Posterior cingulate gyrus (tissue), 11 donors: ENCODE results near the gene NIPAL3.
"Not testable (repeated sequence)": the region's sequence is repeated elsewhere in the genome, so short reads cannot be mapped to it uniquely, and the experiment has no call there.

Source experiments
- DNase-seq, 10 donors: peaks; one replicate each; pipeline versions ENCODE4 v3.0.0 to v3.0.0-alpha.2; 2020 to 2021; ENCODE audit warnings: mixed read lengths in 3 of 10
- intact Hi-C: fragments of 100-400 bp; cut with DNase I; formaldehyde crosslinking; loops from one replicate; pipeline ENCODE4 v1.15.1; 2023

Gene NIPAL3

DNA sequence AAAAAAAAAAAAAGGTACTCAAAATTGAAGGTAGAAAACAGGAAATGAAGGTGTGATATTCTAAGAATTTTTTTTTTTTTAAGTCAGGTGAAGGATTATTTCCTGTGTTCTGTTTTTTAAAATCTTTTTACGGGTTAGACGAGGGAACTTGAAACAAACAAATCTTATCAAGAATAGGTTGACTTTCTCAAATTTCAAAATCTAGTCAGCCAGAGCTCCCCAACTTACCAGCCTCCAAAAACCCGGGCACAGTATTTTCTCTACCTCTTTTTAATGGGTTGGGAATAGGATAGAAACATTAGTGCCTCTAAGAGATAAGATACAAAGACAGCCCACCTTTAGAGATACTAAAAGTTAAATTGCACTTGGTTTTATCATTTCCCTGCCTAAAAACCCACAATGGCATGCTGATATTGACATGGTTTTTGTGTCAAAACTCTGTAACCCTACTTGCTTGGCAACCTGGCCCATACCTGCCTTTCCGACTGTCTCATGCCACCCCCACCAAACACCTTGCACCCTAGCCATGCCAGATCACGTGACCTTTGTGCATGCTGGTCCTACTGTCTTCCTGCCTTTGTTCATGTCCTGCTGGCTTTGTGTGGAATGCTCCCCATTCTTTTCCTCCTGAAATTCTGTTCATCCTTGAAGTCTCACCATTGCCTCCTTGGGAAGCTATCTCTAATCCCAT, 91.2 kb downstream of the NIPAL3 start:
- intact Hi-C loops: loop anchor here (10.0 kb wide), 1 partner anchor 92 kb away; the partner anchor contains the start of genes NIPAL3 and STPG1
- DNase-seq: no peak

GRCh38 chr1:24507405-24507804, 91.8 kb downstream of the NIPAL3 start:
- intact Hi-C loops: loop anchor here (10.0 kb wide), 1 partner anchor 93 kb away; the partner anchor contains the start of genes NIPAL3 and STPG1
- no peak for DNase-seq

GRCh38 chr1:24508911-24509310, 93.3 kb downstream of the NIPAL3 start:
- DNase-seq: no peak
- intact Hi-C loops: loop anchor here (10.0 kb wide), 1 partner anchor 94 kb away; the partner anchor contains the start of genes NIPAL3 and STPG1

DNA sequence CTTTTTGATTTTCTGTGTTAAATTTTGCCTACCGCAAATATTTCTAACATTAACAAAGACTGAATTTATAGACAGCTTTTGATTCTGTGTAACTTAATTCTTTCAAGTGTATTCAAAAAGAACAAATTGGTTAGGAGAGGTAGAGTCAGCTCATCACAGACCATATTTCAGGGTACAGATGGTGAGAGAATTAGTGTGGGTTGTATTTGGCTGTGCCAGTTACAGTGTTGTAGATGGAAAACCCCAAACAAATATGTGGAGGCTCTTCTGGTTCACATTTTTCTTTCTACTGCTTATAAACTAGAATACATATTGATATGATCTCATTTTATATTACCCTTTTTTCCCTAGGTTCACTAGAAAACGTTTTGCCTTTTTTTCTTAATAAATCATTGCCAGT, 98.1 kb downstream of the NIPAL3 start:
- intact Hi-C loops: no loop called here
- no peak for DNase-seq

- DNase-seq: no peak
- intact Hi-C loops: no loop called here
These were observed 99.3 kb downstream of the NIPAL3 start for GRCh38 chr1:24514946-24515345.

- DNase-seq: peak in 3 of 10 donors; percentile 33 to 84 (median 74)
- intact Hi-C loops: not testable (repeated sequence)
These were observed 100.1 kb downstream of the NIPAL3 start for GRCh38 chr1:24515671-24516209.

DNA sequence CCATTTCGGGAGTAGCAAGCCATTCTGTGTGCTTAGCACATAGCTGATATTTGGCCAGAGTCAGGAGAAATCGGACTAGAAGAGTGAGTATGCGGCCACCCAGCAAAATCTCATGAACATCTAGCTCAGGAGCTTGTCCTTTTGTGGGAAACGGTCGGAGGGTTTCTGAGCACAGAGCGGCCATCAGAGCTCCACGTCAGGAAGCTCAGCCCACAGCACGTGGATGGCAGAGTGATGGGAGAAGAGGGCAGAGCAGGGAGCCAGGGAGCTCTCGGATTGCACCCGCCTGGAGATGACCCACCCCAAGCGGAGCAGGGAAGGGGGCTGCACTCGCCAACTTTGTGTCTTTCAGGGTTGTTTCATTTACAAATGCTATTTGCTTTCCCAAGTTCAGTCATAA, 100.9 kb downstream of the NIPAL3 start:
- DNase-seq: no peak
- intact Hi-C loops: no loop called here

DNA sequence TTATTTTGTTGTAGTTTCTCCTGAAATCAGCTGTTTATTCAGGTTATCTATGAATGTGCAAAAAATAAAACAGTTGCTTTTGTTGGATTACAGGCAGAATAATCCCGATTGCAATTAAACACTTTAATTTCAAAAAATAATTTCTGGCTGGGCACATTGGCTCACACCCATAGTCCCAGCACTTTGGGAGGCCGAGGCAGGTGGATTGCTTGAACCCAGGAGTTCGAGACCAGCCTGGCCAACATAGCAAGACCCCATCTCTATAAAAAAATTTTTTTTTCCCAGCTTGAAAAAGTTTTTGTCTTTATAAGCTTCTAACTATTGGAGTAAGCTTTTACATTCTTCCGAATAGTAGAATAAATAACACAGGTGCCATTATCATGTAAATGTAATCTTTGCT, 102.3 kb downstream of the NIPAL3 start:
- intact Hi-C loops: no loop called here
- no peak for DNase-seq

DNA sequence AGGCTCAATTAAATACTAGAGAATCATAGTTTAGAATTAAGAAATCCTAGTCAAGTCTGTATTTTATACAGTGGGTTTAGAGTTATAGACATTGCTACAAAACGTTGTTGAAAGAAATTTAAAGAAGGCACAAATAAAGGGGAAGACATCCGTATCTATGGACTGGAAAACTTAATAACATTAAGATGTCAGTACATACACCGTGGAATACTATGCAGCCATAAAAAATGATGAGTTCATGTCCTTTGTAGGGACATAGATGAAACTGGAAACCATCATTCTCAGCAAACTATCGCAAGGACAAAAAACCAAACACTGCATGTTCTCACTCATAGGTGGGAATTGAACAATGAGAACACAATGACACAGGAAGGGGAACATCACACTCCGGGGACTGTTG, 104.7 kb downstream of the NIPAL3 start:
- intact Hi-C loops, DNase-seq: not testable (repeated sequence)
